Endothelial cell of umbilical vein (primary cell): Measurements from ENCODE around the gene CRK. TPM values are rescaled to one million over a fixed set of nuclear protein-coding genes. Genes with fewer than 3 reads are reported as not detected.

ENCODE experiments used
- BruUV-seq: library from RNA; stranded (reverse); fragments of 400-500 nt; replicated peaks from 2 replicates; lab custom pipeline; 2021; lab: Mats Ljungman, UMichigan
- CTCF ChIA-PET: fragments of 300-600, 350-600 bp; sonication (Branson Sonifier 250); formaldehyde crosslinking; loops from one replicate; lab custom pipeline; 2021; ENCODE audit warnings: antibody characterized with exemption, inconsistent platforms; lab: Charles Lee
- POLR2A ChIA-PET: fragments of 300-600, 350-600 bp; sonication (Branson Sonifier 250); formaldehyde crosslinking; loops from one replicate; lab custom pipeline; 2021; ENCODE audit warnings: antibody characterized with exemption, inconsistent platforms; lab: Charles Lee
- DNase-seq: peaks from one replicate; pipeline ENCODE4 v3.0.0-alpha.2; 2011; ENCODE audit warnings: low read depth, low spot score
- FAIRE-seq: peaks from 2 replicates; lab custom pipeline; 2011; peaks lifted over from hg19 to GRCh38; lab: Jason Lieb, UNC
- H2AFZ ChIP-seq: 2 replicates; pipeline ENCODE4 v1.6.0; 2012; ENCODE audit warnings: low read depth, low read length, control low read depth, inconsistent platforms
- H3K27ac ChIP-seq: 2 replicates; pipeline ENCODE4 v1.5.1; 2011; ENCODE audit warnings: low read depth, mild to moderate bottlenecking, control low read depth, low read length, moderate library complexity; ENCODE audit not compliant: insufficient read depth
- H3K27me3 ChIP-seq, 2 experiments: 2 replicates each; pipeline versions ENCODE4 v1.6.0 to v1.6.1; 2011; ENCODE audit warnings: low read length in 2 of 2, mixed read lengths in 1 of 2; ENCODE audit not compliant: control insufficient read depth in 2 of 2, insufficient read depth in 2 of 2
- H3K36me3 ChIP-seq, 2 experiments: 2 replicates in 1 of 2; 3 replicates in 1 of 2; pipeline ENCODE4 v1.5.1; 2011; ENCODE audit warnings: low read length in 2 of 2, mild to moderate bottlenecking in 1 of 2, moderate library complexity in 1 of 2; ENCODE audit not compliant: control insufficient read depth in 2 of 2, insufficient read depth in 2 of 2; ENCODE audit errors: extremely low read depth in 1 of 2
- H3K4me1 ChIP-seq: 3 replicates; pipeline ENCODE4 v1.5.1; 2011; ENCODE audit warnings: mild to moderate bottlenecking, low read length; ENCODE audit not compliant: control insufficient read depth, insufficient read depth; ENCODE audit errors: extremely low read depth
- H3K4me2 ChIP-seq: 2 replicates; pipeline ENCODE4 v1.6.1; 2011; ENCODE audit warnings: low read length, control low read depth, mixed read lengths; ENCODE audit not compliant: insufficient read depth
- H3K4me3 ChIP-seq, 3 experiments: fragments of 200-600 bp in 1 of 3; sonication (generic), shearing (Covaris generic) in 1 of 3; replicated peaks in 1 of 3; 2 replicates each; pipeline ENCODE4 v1.5.1; 2011 to 2016; ENCODE audit warnings: control low read depth in 3 of 3, low read length in 3 of 3, mild to moderate bottlenecking in 2 of 3, inconsistent platforms in 1 of 3, low read depth in 1 of 3, moderate library complexity in 1 of 3; ENCODE audit not compliant: insufficient read depth in 1 of 3
- H3K79me2 ChIP-seq: 2 replicates; pipeline ENCODE4 v1.6.0; 2012; ENCODE audit warnings: low read length, inconsistent platforms; ENCODE audit not compliant: control insufficient read depth, insufficient read depth
- H3K9ac ChIP-seq: replicated peaks from 2 replicates; pipeline ENCODE3; 2011; ENCODE audit warnings: low read length, control low read depth; ENCODE audit not compliant: insufficient read depth; ENCODE audit errors: extremely low read depth
- H3K9me1 ChIP-seq: replicated peaks from 3 replicates; pipeline ENCODE4 v1.6.0; 2011; ENCODE audit warnings: mild to moderate bottlenecking, low read length; ENCODE audit not compliant: control insufficient read depth, insufficient read depth; ENCODE audit errors: extremely low read depth
- H3K9me3 ChIP-seq: replicated peaks from 2 replicates; pipeline ENCODE4 v1.5.1; 2012; ENCODE audit warnings: low read length, inconsistent platforms; ENCODE audit not compliant: control insufficient read depth, insufficient read depth
- H4K20me1 ChIP-seq: replicated peaks from 2 replicates; pipeline ENCODE3; 2011; ENCODE audit warnings: mild to moderate bottlenecking, low read length; ENCODE audit not compliant: control insufficient read depth, insufficient read depth; ENCODE audit errors: extremely low read depth
- EZH2 ChIP-seq: IDR thresholded peaks from 2 replicates; pipeline ENCODE4 v1.6.1; 2012; ENCODE audit warnings: borderline replicate concordance, low read depth, mild to moderate bottlenecking, moderate library complexity, low read length, inconsistent platforms; ENCODE audit not compliant: severe bottlenecking
- FOS ChIP-seq: IDR thresholded peaks from 2 replicates; pipeline ENCODE4 v1.6.1; 2011; ENCODE audit warnings: mild to moderate bottlenecking, low read length, moderate library complexity, borderline replicate concordance; ENCODE audit not compliant: insufficient read depth
- JUN ChIP-seq: IDR thresholded peaks from 2 replicates; pipeline ENCODE4 v1.6.1; 2011; ENCODE audit warnings: borderline replicate concordance, low read depth; ENCODE audit not compliant: insufficient read length, insufficient read depth
- MYC ChIP-seq: IDR thresholded peaks from one replicate; pipeline ENCODE4 v1.6.1; 2011; ENCODE audit warnings: mild to moderate bottlenecking, low read depth, low read length
- POLR2A ChIP-seq: IDR thresholded peaks from 2 replicates; pipeline ENCODE4 v1.6.1; 2012; ENCODE audit warnings: low read depth, mild to moderate bottlenecking, control low read depth, low read length
- POLR2AphosphoS5 ChIP-seq: IDR thresholded peaks from 2 replicates; pipeline ENCODE4 v1.6.1; 2012; ENCODE audit warnings: low read depth, mild to moderate bottlenecking, control low read depth, low read length, moderate library complexity; ENCODE audit not compliant: insufficient read depth
- dilution Hi-C: fragments of 300-500 bp; cut with MboI; formaldehyde crosslinking; loops from one replicate; pipeline ENCODE4 v1.15.0; 2019; ENCODE audit warnings: low sequenced_read_pairs; ENCODE audit not compliant: extremely low pct_ligation_motif_present
- intact Hi-C: fragments of 100-400 bp; cut with micrococcal nuclease; formaldehyde crosslinking; loops from one replicate; pipeline ENCODE4 v1.10.0; 2022
- polyA plus RNA-seq, 4 experiments: library from polyadenylated mRNA; depleted of rRNA in 3 of 4; stranded (reverse) in 3 of 4; unstranded in 1 of 4; fragments of >200 nt; gene quantifications; 2 replicates each; pipeline versions ENCODE4 v1.2.1 to v1.2.3, GENCODE V29; 2011 to 2012; ENCODE audit warnings: missing spikeins in 1 of 4
- total RNA-seq: library from RNA; stranded (reverse); gene quantifications from 2 replicates; pipeline ENCODE4 v1.2.3, GENCODE V29; 2021
- TF ChIP-seq, protein P1 (sequence below), 2 donors: IDR thresholded peaks; 1 replicate in 1 of 2; 2 replicates in 1 of 2; pipeline ENCODE4 v1.5.1; 2011; ENCODE audit warnings: low read length in 2 of 2, mild to moderate bottlenecking in 2 of 2, moderate library complexity in 2 of 2, control low read depth in 1 of 2, inconsistent platforms in 1 of 2, low read depth in 1 of 2; ENCODE audit not compliant: insufficient read depth in 1 of 2; ENCODE audit errors: extremely low read depth in 1 of 2
- TF ChIP-seq, protein P2 (sequence below): IDR thresholded peaks from 2 replicates; pipeline ENCODE4 v1.6.1; 2011; ENCODE audit not compliant: insufficient read depth, insufficient read length

Gene CRK
- total and polyA plus RNA-seq, 2 donors (not counting 3 experiments of a cell fraction or from before 2014, with no cell fraction given) = 52.8 to 67.2 TPM

DNA sequence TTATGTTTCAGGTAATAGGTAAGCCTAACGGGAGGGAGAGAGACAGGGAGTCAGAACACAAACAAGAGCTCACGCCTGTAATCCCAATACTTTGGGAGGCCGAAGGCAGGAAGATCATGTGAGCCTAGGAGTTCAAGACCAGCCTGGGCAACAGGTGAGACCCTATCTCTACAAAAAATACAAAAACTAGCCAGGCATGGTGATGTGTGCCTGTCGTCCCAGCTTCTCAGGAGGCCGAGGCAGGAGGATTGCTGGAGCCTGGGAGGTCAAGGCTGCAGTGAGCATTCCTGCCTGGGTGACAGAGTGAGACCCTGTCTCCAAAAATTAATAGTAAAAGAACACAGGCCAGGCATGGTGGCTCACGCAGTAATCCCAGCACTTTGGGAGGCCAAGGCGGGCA lies 83.4 kb downstream of the CRK start:
- dilution Hi-C loops = no loop called here
- CTCF ChIA-PET = no interaction called here
- Histone ChIP-seq H3K9me3 (no peaks in the 10 kb centered on the region), H3K36me3 (peaks cover 0 to 8% of the 10 kb centered on the region in 2 experiments), H3K9me1 (no peaks in the 10 kb centered on the region), H3K79me2 (peaks cover 100% of the 10 kb centered on the region), H2AFZ (no peak overlapping the region), H3K9ac (no peak overlapping the region), H3K4me3 (no peak overlapping the region), H3K27ac (no peak overlapping the region), H3K4me2 (no peak overlapping the region), H3K27me3 (no peaks in the 10 kb centered on the region), H4K20me1 (peaks cover 29% of the 10 kb centered on the region), H3K4me1 (no peaks in the 10 kb centered on the region)
- TF ChIP-seq JUN (no peak), FOS (no peak), POLR2A (no peak), MYC (no peak), EZH2 (no peak), POLR2AphosphoS5 (no peak)
- TF ChIP-seq, protein P1, sequence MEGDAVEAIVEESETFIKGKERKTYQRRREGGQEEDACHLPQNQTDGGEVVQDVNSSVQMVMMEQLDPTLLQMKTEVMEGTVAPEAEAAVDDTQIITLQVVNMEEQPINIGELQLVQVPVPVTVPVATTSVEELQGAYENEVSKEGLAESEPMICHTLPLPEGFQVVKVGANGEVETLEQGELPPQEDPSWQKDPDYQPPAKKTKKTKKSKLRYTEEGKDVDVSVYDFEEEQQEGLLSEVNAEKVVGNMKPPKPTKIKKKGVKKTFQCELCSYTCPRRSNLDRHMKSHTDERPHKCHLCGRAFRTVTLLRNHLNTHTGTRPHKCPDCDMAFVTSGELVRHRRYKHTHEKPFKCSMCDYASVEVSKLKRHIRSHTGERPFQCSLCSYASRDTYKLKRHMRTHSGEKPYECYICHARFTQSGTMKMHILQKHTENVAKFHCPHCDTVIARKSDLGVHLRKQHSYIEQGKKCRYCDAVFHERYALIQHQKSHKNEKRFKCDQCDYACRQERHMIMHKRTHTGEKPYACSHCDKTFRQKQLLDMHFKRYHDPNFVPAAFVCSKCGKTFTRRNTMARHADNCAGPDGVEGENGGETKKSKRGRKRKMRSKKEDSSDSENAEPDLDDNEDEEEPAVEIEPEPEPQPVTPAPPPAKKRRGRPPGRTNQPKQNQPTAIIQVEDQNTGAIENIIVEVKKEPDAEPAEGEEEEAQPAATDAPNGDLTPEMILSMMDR (IDR thresholded peaks at IDR 0.05; ENCODE audit: extremely low read depth in 1 of 2, insufficient read depth in 1 of 2, low read depth in 1 of 2, low read length in 2 of 2) = no peak
- TF ChIP-seq, protein P2, sequence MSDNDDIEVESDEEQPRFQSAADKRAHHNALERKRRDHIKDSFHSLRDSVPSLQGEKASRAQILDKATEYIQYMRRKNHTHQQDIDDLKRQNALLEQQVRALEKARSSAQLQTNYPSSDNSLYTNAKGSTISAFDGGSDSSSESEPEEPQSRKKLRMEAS = no peak
- FAIRE-seq = no peak
- BruUV-seq = no TSS peak
- intact Hi-C loops = no loop called here
- DNase-seq = no peak
- POLR2A ChIA-PET = no interaction called here
